GM21390 (cell line): Measurements from ENCODE around the gene NUP62.

Experiments
- ATAC-seq: cut with Tn5 transposase; IDR thresholded peaks from one replicate; pipeline ENCODE4 v1.9.1; 2021; ENCODE audit not compliant: unreplicated experiment

Gene NUP62

GRCh38 chr19:49869484-49870308, 59.6 kb downstream of the NUP62 start:
- ATAC-seq: peak; percentile 55

DNA sequence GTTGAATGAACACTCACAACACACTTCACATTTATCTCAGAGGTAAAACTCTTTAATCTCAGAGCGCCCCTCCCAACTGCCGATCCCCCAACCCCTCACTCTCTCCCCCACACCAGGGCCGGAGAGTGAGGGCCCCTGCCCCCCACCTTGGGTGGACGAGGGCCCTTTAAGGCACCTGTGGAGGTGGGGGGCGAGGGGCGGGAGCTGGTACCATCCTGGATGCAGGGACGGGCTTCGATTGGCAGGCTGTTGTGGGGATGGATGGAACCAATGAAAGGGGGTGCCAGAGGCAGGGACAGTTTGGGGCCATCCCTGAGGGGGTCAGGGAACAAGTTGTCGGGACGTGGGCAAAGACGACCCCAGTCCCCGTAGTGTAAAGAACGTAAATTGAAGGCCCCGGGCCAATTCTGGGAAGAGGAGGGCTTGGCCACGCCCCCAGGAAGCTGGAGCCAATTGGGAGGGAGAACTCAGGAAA, 60.3 kb downstream of the NUP62 start:
- ATAC-seq: peak; percentile 11

GRCh38 chr19:49866933-49867782, 62.1 kb downstream of the NUP62 start, which contains the start of gene PNKP:
PNKP (minus strand) TSS chr19:49867576; CDS start chr19:49867204, 372 bp downstream.
- ATAC-seq: peak; percentile 38

DNA sequence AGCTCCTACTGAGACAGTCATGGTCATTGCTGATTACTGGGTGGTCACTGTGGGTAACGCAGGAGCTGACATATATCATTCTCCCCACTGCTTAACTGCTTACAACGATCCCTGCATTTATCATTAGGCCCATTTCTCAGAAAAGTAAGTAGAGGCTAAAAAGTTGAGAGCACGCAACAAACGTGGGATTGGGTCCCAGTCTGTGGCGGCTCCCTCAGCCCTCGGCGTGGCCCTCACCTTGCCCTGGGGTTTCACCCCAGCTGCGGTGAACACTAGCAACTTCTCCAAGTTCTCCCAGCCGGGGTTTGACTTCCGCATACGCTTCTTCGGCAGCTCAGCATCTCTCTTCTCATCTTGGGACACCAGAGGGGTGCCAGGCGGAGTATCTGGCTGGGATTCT, 64.4 kb downstream of the NUP62 start:
- no peak for ATAC-seq

- no peak for ATAC-seq
Measured at GRCh38 chr19:49863935-49864320, 65.4 kb downstream of the NUP62 start.

DNA sequence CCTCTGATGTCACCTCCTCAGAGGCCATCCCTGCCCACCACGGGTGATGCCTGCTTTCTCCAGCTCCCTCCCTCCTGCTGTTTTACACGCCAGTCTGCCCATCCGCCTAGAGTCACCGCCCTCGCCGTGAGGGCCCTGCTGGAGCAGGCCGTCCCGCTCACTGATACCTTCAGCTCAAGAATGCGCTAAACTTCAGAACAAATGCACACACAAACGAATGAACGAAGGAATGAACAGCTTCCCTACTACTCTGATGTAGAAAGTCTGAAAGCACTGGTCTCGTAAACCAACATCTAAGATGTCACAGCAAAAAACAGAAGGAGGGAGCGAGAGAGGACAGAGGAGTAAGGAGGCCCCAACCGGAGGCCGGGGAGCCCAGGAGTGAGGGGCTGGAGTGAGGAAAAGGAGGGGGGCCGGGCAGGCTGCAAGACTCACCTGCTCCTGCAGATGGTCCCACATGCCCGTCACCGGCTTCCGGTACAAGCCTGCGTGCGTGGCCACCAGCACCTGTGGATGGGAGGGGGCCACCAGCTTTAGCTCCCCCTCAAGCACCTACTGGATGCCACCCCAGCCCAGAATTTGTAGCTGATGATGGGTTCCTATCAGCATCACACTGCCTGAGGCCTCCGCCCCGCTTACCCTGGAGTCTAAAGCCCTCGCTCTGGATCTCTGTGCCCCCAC, 65.9 kb downstream of the NUP62 start:
- ATAC-seq: no peak

DNA sequence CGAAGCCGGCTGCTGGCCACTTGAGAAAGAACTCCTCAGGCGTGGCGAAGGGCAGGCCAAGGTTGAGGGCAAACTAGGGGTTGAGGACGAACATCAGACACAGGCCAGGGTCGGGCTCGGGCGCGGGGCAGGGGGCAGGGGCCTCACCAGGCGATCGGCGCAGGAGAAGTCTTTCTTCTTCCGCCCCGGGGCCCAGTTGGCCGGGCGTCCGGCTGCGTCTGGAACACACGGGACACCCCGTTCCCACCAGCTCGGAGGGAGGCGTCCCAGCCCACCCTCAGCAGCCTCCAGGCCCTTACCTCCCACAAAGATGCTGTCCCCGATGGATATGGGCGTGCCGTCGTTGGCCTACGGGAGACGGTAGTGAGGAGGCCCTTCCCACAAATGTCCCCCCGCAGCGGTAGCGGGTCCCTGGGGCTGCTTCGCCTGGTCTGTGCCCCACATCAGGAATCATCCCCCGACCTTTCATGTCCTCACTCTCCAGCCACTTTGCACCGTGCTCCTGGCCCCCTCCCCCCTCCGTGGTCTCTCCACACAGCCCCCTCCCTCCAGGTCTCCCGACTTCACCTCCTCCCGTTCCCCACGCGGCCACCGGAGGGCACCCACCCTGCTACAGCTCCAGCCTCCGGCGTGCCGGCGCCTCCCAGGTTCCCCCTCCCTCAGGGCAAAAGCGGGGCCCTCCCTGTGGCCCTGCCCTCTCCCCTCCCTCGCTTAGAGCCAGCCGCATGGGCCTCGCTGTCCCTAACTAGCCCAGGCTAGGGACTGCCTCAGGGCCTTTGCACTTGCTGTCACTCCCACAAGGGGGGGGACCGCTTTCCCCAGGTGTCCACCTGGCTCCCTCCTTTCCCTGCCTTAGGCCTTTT, 66.7 kb downstream of the NUP62 start:
- ATAC-seq: no peak

DNA sequence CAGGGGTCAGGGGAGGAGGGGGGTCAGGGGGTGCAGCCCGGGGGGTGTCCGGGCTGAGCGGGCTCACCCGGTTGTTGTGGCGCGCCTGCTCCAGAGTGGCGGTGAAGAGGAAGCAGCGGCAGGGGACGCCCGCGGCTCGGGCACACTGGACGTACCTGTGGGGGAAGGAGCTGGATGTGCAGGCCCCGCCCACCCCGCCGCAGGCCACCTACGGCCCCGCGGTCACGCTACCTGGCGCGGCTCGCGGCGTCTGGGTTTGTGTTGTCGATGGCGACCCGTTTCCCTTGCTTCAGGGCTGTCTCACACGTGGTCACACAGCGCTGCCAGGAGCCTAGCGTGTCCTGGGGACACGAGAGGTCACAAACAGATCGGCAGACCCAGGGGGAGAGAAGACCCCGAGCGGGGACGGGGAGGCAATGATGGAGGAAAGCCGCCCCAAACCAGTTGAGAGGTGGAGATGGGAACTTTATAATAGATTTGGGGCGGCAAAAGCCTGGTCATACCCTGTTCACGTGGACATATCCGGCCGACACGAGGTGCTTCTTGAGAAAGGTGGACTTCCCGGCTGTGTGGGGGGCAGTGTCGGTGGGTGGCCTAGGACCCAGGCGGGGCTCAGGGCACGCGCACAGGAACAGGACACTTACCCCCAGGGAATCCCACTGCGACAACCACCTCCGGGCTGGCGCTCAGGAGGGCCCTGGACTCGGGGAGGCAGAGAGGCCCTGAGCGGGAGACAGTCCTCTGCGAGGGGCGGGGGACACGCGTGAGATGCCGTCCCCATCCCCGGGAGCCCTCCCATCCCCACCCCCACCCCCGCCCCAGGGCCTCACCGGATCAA, 67.5 kb downstream of the NUP62 start:
- no peak for ATAC-seq

DNA sequence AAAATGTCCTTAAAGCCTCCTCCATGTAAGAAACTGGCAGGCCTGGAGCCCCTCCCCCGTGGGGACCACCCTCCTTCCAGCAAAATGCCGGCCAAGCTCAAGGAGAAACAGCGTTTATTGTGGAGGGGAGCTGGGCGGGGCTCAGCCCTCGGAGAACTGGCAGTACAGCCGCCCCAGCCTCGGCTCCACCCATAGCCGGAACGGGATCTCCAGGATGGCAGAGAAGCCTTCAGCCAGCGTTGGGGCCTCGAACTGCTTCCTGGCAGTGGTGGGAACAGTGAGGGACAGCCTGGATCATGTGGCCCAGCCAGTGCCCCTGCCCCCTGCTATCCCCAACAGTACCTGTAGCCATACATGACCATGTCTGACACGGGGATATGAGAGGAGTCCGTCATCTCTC, 68.2 kb downstream of the NUP62 start:
- no peak for ATAC-seq

GRCh38 chr19:49860336-49861102, 68.8 kb downstream of the NUP62 start:
- no peak for ATAC-seq

GRCh38 chr19:49859682-49860335, 69.5 kb downstream of the NUP62 start:
- no peak for ATAC-seq

DNA sequence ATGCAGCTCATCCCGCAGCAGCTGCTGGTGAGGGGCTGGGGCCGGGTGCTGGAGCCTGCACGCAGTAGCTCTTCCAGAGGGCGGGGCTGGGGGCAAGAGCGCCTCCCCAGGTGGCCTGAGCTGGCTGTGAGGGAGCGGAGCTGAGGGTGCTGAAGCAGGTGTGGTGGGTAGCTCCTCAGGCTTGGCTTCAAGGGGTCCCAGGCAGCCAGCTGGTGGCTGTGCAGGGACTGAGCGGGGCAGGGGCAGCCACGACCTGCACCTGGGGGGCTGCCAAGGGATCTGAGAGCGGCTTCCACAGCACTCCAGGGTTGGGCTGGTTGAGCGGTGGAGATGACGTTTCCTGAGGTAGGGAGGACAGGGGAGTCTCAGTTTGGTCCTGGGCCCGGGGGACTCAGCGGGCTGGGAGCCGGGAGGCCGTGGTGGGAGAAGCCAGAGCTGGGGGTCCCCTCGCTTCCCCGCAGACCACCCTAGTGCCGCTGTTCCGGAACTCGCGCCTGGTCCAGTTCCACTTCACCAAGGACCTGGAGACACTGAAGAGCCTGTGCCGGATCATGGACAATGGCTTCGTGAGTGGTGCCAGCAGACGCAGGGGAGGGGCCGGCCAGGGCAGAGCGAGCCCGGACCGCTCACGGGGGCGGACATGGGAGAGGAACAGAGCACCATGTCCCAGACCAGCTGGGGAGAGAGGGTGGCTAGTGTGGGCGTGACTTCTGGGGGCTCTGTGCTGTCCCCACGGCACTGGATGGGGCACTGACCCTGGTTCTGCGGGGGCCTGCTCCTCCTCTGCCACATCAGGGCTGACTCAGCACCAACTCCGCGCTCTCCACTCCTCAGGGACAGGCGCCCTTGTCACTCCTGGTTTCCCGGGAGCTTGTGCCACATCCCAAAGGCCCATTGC, 71.0 kb downstream of the NUP62 start:
- ATAC-seq: no peak

DNA sequence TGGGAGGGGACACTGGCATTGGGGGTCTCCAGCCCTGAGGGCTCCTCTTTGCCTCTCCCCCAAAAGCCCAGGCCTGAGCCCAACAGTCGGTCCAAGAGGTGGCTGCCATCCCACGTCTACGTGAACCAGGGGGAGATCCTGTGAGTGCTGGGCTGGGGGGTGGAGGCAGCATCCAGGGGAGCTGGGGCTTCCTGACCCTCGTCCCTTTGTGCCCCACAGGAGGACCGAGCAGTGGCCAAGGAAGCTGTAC, 71.5 kb downstream of the NUP62 start:
- ATAC-seq: no peak

DNA sequence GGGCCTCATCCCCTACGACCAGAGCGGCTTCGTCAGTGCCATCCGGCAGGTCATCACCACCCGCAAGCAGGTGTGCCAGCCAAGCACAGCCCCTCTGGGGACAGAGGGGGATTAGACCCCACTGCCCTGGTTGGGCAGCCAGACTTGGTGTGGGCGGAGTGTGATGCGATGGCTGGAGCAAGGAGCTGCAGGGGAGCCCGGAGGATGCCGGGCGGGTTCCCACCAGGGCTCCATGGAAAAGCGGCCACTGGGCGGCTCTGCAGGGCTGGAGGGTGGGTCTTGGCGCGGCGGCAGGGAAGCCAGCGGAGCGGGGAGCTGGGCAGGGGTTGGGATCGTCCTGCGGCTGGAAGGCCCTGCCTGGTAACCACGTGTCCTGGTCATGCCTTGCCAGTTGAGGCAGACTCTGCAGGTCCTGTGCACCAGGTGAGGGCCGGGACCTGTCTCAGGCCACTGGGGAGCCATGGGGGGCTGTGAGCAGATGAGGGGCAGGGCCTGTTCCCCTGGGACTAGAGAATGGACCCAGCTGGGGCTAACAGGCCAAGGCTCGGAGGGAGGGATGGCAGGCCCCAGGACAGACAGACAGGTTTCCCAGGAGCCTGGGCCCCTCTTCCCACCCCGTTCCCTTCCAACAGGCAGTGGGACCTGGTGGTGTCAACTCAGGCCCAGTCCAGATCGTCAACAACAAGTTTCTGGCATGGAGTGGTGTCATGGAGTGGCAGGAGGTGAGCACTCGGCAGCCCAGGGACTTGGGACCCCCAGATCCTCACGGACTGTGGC, 72.1 kb downstream of the NUP62 start:
- no peak for ATAC-seq
